NCI-H1048 (cell line): ENCODE data around the gene LRBA.
"Not testable (repeated sequence)": the region's sequence is repeated elsewhere in the genome, so short reads cannot be mapped to it uniquely, and the experiment has no call there.

Experiments
- DNase-seq: peaks from one replicate; lab custom pipeline; 2025; lab: John Stamatoyannopoulos, UW

Gene LRBA

GRCh38 chr4:150974750-150975149 lies 40.3 kb downstream of the LRBA start:
- DNase-seq: no peak

DNA sequence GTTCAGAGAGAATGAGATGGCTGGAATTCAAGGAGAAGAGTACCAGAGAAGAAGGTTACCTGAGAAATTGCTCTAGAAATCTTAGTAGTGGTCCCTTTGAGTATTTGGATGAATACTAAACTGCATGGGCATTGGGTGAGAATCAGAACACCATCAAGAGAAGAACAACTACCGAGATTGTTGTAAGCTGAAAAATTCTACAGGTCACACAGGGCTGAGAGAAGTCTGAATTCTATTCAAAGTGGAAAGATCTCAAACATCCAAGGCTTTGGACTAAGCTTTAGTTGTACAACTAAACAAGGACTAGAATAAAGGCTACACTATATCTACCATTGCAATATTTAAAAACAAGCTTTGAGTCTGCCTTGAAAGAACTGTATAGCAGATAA lies 40.8 kb downstream of the LRBA start:
- DNase-seq: no peak

DNA sequence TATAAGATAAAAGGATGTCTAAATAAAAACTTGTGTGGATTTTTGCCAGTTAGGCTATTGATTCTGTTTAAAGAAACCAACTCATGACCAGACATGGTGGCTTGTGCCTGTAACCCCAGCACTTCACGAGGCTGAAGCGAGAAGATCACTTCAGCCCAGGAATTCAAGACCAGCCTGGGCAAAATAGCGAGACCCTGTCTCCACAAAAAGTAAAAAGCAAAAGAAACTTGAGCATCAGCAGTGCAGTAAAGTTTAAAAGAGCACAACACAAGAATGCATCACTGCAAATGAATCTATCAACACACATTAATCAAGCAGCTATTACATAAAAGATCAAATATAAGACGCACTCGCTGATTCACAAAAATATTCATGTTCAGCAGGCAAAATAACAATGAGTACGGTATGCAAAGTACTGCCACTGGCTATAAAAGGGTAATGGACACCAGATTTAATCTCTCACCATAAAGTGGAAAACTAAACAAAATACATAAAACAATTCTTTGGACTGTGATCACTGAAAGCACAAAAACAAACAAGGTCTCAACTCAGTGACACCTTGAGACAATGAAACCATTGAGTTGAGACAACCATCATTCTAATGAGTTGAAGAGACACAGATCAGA lies 41.3 kb downstream of the LRBA start:
- DNase-seq: no peak

- DNase-seq: no peak
Measured at GRCh38 chr4:150972592-150972991, 42.5 kb downstream of the LRBA start.

DNA sequence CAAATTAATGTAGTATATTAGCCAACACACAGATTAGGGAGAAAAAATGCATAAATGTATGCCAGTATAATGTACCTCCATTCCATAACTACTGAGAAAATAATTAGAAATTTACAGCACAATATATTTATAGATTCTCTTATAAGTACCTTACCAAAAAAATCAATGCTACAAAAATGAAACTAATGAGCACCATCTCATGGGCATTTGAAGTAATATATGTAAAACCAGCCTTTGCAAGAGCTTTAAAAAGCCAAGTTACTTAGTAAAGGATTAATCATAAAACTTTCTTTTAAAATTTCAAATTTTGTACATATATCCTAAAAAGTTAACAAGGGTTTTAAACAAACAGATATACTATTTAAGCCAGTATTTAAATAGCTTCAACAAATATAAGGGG lies 43.2 kb downstream of the LRBA start:
- DNase-seq: no peak

- DNase-seq: no peak
Measured at GRCh38 chr4:150970685-150971151, 44.4 kb downstream of the LRBA start.

GRCh38 chr4:150964754-150965153 lies 50.3 kb downstream of the LRBA start:
- no peak for DNase-seq

- not testable (repeated sequence) for DNase-seq
Measured at GRCh38 chr4:150963602-150964345, 51.3 kb downstream of the LRBA start.

GRCh38 chr4:150962245-150962644 lies 52.8 kb downstream of the LRBA start:
- DNase-seq: no peak

GRCh38 chr4:150961566-150961965 lies 53.5 kb downstream of the LRBA start:
- no peak for DNase-seq

DNA sequence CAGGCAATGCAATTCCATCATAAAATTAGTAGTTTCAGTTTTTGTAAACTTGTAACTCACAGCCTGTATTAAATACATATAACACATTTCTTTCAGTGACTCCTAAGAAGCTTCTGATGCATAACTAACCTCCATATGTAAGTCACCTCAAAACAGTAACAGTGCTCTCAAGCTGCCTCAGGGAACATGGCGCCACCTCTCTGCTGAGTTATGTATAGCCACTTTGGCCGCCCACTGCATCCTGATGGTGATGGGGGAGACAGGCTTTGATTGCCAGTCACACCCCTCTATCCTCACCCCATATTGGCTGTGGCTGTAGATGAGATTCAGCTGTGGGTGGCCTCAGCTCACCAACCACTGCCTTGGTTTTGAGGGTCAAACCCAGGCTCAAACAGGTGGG lies 54.3 kb downstream of the LRBA start:
- DNase-seq: no peak

GRCh38 chr4:150960079-150960478 lies 55.0 kb downstream of the LRBA start:
- DNase-seq: no peak

DNA sequence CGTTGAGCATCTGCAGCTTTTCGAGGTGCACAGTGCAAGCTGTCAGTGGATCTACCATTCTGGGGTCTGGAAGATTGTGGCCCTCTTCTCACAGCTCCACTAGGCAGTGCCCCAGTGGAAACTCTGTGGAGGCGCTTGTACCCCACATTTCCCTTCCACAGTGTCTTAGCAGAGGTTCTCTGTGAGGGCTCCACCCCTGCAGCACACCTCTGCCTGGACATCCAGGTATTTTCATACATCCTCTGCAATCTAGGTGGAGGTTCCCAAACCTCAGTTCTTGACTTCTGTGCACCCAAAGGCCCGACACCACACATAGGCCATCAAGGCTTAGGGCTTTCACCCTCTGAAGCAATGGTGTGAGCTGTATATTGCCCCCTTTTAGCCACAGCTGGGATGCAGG lies 57.1 kb downstream of the LRBA start:
- not testable (repeated sequence) for DNase-seq

DNA sequence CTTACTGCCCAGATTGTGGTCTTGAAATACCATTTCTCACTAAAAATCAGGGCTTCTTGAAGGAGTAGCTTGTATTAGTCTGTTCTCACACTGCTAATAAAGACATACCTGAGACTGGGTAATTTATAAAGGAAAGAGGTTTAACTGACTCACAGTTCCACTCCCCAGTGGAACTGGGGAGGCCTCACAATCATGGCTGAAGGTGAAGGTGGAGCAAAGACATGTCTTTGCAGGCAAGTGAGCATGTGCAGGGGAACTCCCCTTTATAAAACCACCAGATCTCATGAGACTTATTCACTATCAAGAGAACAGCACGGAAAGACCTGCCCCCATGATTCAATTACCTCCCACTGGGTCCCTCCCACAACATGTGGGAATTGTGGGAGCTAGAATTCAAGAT lies 58.0 kb downstream of the LRBA start:
- DNase-seq: not testable (repeated sequence)

GRCh38 chr4:150953916-150954315 lies 61.2 kb downstream of the LRBA start:
- DNase-seq: not testable (repeated sequence)

DNA sequence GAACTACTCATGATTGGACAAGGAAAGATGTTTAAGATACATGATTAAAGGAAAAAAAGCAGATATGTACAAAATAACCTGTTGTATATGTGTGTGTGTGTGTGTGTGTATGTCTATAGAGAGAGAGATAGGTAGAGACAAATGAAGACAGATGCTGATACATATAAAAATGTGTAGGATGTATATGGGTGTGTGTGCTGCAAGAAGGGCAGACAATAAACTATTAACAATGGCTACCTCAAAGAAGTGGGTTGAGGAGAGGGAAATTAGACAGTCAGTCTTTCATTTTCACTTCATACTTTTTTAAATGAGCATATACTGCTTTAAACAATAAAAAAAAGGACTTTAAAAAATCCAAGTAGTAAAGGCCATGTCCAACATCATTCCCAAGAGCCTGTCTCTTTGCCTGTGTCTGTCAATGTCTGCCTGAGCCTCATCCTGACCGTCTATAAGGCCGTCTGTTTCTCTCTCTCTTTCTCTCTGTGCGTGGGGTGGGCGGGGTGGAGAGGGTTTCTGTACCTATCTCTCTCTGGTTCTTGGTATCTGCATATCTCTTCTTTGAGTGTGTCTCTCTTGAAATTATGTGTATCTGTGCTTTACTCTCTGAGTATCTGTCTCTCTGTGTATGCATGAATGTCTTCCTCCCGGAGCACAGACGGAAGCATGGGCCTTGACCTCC lies 62.8 kb downstream of the LRBA start:
- no peak for DNase-seq

- no peak for DNase-seq
Measured at GRCh38 chr4:150950657-150951288, 64.3 kb downstream of the LRBA start.

- DNase-seq: no peak
Measured at GRCh38 chr4:150949943-150950342, 65.1 kb downstream of the LRBA start.

DNA sequence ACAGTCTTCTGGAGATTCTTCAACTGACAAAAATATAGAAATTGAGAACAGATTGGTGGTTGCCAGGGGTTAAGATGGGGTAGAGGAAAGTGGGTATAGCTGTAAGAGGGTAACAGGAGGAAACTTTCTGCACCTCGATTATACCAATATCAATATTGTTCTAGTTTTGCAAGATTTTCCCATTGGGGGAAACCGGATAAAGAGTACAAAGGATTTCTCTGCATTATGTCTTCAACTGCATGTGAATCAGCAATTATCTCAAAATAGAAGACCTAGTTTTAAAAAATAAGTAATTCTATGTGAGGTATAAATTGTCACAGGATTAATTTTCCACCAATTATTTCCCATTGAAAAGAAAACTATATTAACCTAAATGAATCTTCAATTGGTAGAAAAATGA lies 65.7 kb downstream of the LRBA start:
- DNase-seq: no peak

- DNase-seq: no peak
Measured at GRCh38 chr4:150948710-150949109, 66.4 kb downstream of the LRBA start.

DNA sequence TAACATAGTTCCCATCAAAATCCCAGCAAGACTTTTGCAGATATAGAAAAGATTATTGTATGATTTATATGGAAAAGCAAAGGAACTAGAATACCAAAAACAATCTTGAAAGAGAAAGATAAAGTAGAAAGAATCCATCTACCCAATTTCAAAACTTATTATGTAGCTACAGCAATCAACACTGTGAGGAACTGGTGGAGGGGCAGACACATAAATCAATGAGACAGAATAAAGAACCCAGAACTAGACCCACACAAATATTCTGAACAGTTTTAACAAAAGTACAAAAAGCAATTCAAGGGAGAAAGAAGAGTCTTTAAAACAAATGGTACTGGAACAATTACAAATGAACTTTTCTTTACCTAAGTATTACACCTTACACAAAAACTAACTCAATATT lies 67.0 kb downstream of the LRBA start:
- DNase-seq: no peak

DNA sequence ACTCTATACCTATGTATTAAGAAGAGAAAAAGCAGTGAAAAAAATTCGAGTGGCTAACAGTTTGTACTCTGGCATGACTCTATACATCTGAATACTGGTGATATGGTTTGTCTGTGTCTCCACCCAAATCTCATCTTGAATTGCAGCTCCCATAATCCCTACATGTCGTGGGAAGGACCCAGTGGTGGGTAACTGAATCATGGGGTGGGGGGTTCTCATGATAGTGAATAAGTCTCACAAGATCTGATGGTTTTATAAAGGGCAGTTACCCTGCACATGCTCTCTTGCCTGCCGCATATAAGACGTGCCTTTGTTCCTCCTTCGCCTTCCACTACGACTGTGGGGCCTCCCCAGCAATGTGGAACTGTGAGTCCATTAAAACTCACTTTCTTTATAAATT lies 70.4 kb downstream of the LRBA start:
- DNase-seq: no peak

DNA sequence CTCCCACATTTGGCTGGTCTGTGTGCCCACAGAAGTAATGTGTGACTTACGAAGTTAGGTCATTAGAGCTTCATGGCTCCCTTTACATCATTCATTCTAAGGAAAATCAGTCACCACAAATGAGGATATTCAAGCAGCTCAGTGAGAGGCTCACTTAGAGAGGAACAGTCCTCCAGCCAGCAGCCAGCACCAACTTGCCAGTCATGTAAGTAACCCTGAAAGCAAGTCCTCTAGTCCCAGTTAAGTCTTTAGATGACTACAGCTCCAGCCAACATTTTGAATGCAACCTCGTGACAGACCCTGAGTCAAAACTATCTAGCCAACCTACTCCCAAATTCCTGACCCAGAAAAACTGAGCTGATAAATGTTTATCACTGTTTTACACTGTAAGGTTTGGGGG lies 71.3 kb downstream of the LRBA start:
- no peak for DNase-seq
